ENCODE measurements around the gene HES4. TPM values are rescaled to one million over a fixed set of nuclear protein-coding genes. Genes with fewer than 3 reads are reported as not detected.

Gene HES4
- polyA plus RNA-seq, 1 of the 3 experiments (the other 2 are of a cell fraction), result 4.7 TPM

- H2AFZ ChIP-seq (ENCODE audit: low read depth), result no peak overlapping the region
- no peaks in the 10 kb centered on the region for H3K9me2 ChIP-seq
- H3K4me1 ChIP-seq (ENCODE audit: control insufficient read depth in 1 of 2, insufficient read depth in 2 of 2, low read depth in 1 of 2, low read length in 1 of 2), result peaks cover 0 to 7% of the 10 kb centered on the region in 2 experiments; a peak in 1 of 4 replicates
- H3K4me3 ChIP-seq (ENCODE audit: low read depth in 2 of 2, low read length in 1 of 2), result no peak overlapping the region
- CTCF ChIA-PET, result interaction anchor here (0.6 to 2.3 kb wide), 3 partner anchors 11 to 43 kb away, joined by 3 to 8 read pairs (median 3); no protein-coding TSS in a partner anchor
- H3K9me3 ChIP-seq, result no peaks in the 10 kb centered on the region
- H3K27ac ChIP-seq (ENCODE audit: low read depth in 2 of 2, low read length in 1 of 2), result no peak overlapping the region
- H3K36me3 ChIP-seq (replicated peaks in 1 of 2; ENCODE audit: control insufficient read depth in 1 of 2, insufficient read depth in 2 of 2, low read length in 1 of 2), result peaks cover 0 to 10% of the 10 kb centered on the region in 2 experiments
- no peaks in the 10 kb centered on the region for H3K79me2 ChIP-seq (ENCODE audit: insufficient read depth)
- no peak overlapping the region for H3K9ac ChIP-seq
- WGBS (ENCODE audit: low lambda C conversion rate), result 85% methylated on average over 13 of the region's 17 CpGs
- H3K4me2 ChIP-seq, result no peak overlapping the region
- H3K27me3 ChIP-seq (ENCODE audit: insufficient read depth), result no peaks in the 10 kb centered on the region
- H3F3A ChIP-seq (replicated peaks; ENCODE audit: insufficient read depth), result no peaks in the 10 kb centered on the region
- no peak for TF ChIP-seq EP300 (IDR thresholded peaks at IDR 0.05; ENCODE audit: borderline replicate concordance in 1 of 2, low read depth in 1 of 2, low read length in 1 of 2)
- no peak for TF ChIP-seq FOSL2 (IDR thresholded peaks at IDR 0.05; ENCODE audit: borderline replicate concordance, low read depth)
- TF ChIP-seq, protein P1, sequence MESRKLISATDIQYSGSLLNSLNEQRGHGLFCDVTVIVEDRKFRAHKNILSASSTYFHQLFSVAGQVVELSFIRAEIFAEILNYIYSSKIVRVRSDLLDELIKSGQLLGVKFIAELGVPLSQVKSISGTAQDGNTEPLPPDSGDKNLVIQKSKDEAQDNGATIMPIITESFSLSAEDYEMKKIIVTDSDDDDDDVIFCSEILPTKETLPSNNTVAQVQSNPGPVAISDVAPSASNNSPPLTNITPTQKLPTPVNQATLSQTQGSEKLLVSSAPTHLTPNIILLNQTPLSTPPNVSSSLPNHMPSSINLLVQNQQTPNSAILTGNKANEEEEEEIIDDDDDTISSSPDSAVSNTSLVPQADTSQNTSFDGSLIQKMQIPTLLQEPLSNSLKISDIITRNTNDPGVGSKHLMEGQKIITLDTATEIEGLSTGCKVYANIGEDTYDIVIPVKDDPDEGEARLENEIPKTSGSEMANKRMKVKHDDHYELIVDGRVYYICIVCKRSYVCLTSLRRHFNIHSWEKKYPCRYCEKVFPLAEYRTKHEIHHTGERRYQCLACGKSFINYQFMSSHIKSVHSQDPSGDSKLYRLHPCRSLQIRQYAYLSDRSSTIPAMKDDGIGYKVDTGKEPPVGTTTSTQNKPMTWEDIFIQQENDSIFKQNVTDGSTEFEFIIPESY (IDR thresholded peaks at IDR 0.05; ENCODE audit: borderline replicate concordance, low read depth), result no peak
- TF ChIP-seq JUND (IDR thresholded peaks at IDR 0.05), result no peak
- no peak for TF ChIP-seq NFIC (IDR thresholded peaks at IDR 0.05; ENCODE audit: borderline replicate concordance)
- TF ChIP-seq NRF1 (IDR thresholded peaks at IDR 0.05; ENCODE audit: low read depth, low read length), result no peak
- no peak for TF ChIP-seq SIN3A (IDR thresholded peaks at IDR 0.05; ENCODE audit: borderline replicate concordance, low read depth, low read length)
- no peak for TF ChIP-seq POLR2AphosphoS5 (IDR thresholded peaks at IDR 0.05; ENCODE audit: low read depth, low read length)
- no peak for TF ChIP-seq TAF1 (IDR thresholded peaks at IDR 0.05; ENCODE audit: borderline replicate concordance, low read depth, low read length)
- no peak for TF ChIP-seq SMC3 (IDR thresholded peaks at IDR 0.05; ENCODE audit: low read depth, low read length)
- TF ChIP-seq MEF2A (IDR thresholded peaks at IDR 0.05; ENCODE audit: borderline replicate concordance, low read depth), result no peak
- no peak for TF ChIP-seq CHD2 (IDR thresholded peaks at IDR 0.05; ENCODE audit: low read length, partially characterized antibody)
- TF ChIP-seq, protein P2, sequence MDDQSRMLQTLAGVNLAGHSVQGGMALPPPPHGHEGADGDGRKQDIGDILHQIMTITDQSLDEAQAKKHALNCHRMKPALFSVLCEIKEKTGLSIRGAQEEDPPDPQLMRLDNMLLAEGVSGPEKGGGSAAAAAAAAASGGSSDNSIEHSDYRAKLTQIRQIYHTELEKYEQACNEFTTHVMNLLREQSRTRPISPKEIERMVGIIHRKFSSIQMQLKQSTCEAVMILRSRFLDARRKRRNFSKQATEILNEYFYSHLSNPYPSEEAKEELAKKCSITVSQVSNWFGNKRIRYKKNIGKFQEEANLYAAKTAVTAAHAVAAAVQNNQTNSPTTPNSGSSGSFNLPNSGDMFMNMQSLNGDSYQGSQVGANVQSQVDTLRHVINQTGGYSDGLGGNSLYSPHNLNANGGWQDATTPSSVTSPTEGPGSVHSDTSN (IDR thresholded peaks at IDR 0.05), result no peak
- TF ChIP-seq EZH2phosphoT487 (IDR thresholded peaks at IDR 0.05; ENCODE audit: borderline replicate concordance, low read depth), result no peak
- no peak for TF ChIP-seq IRF3 (IDR thresholded peaks at IDR 0.05; ENCODE audit: low read depth, low read length)
- TF ChIP-seq GABPA (IDR thresholded peaks at IDR 0.05; ENCODE audit: low read depth), result no peak
- POLR2A ChIA-PET, result no interaction called here
- H4K20me1 ChIP-seq (ENCODE audit: insufficient read depth), result peaks cover 23% of the 10 kb centered on the region; the same call in 1 of the 2 replicates
- no peak for DNase-seq
These were observed 27.9 kb upstream of the HES4 start for GRCh38 chr1:1027791-1028190.
